GM12891 (cell line): ENCODE data around the gene TFF1.

Experiments
- POLR2A ChIP-seq: IDR thresholded peaks from 2 replicates; pipeline ENCODE4 v1.6.1; 2011; ENCODE audit warnings: low read depth, low read length, control low read depth
- POLR2AphosphoS5 ChIP-seq: IDR thresholded peaks from 2 replicates; pipeline ENCODE4 v1.6.1; 2011; ENCODE audit warnings: low read depth, low read length, control low read depth
- POU2F2 ChIP-seq: IDR thresholded peaks from 2 replicates; pipeline ENCODE4 v1.6.1; 2011; ENCODE audit warnings: low read depth, mild to moderate bottlenecking, control low read depth, low read length, moderate library complexity
- SPI1 ChIP-seq: IDR thresholded peaks from 2 replicates; pipeline ENCODE4 v1.6.1; 2011; ENCODE audit warnings: low read depth, low read length, control low read depth
- TAF1 ChIP-seq: IDR thresholded peaks from 2 replicates; pipeline ENCODE4 v1.6.1; 2011; ENCODE audit warnings: low read depth, low read length, control low read depth

GRCh38 chr21:42317826-42318746 lies 48.2 kb downstream of the TFF1 start:
- no peak for TF ChIP-seq POLR2A
- TF ChIP-seq SPI1, result no peak
- TF ChIP-seq POLR2AphosphoS5, result no peak
- TF ChIP-seq TAF1, result no peak
- no peak for TF ChIP-seq POU2F2
